ENCODE results near the gene STK4.

- TF ChIP-seq, protein P1, sequence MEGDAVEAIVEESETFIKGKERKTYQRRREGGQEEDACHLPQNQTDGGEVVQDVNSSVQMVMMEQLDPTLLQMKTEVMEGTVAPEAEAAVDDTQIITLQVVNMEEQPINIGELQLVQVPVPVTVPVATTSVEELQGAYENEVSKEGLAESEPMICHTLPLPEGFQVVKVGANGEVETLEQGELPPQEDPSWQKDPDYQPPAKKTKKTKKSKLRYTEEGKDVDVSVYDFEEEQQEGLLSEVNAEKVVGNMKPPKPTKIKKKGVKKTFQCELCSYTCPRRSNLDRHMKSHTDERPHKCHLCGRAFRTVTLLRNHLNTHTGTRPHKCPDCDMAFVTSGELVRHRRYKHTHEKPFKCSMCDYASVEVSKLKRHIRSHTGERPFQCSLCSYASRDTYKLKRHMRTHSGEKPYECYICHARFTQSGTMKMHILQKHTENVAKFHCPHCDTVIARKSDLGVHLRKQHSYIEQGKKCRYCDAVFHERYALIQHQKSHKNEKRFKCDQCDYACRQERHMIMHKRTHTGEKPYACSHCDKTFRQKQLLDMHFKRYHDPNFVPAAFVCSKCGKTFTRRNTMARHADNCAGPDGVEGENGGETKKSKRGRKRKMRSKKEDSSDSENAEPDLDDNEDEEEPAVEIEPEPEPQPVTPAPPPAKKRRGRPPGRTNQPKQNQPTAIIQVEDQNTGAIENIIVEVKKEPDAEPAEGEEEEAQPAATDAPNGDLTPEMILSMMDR (conservative IDR thresholded peaks at IDR 0.05; ENCODE audit: low read depth, low read length) = no peak
- TF ChIP-seq BHLHE40 (IDR thresholded peaks at IDR 0.05; ENCODE audit: low read depth, low read length) (no peak), CEBPB (IDR thresholded peaks at IDR 0.05; ENCODE audit: low read depth, low read length) (no peak), USF2 (IDR thresholded peaks at IDR 0.05; ENCODE audit: low read depth, low read length) (no peak), RAD21 (IDR thresholded peaks at IDR 0.05; ENCODE audit: low read length) (no peak), POLR2A (IDR thresholded peaks at IDR 0.05; ENCODE audit: low read depth, low read length) (no peak), RCOR1 (IDR thresholded peaks at IDR 0.05; ENCODE audit: insufficient replicate concordance, low read length) (no peak), CHD1 (IDR thresholded peaks at IDR 0.05; ENCODE audit: low read depth, low read length) (no peak), MAZ (IDR thresholded peaks at IDR 0.05; ENCODE audit: borderline replicate concordance, low read depth, low read length) (no peak), RFX5 (IDR thresholded peaks at IDR 0.05; ENCODE audit: low read depth, low read length) (no peak), MAFK (IDR thresholded peaks at IDR 0.05; ENCODE audit: low read depth, low read length) (no peak)
Measured at GRCh38 chr20:45069261-45069660, 102.9 kb downstream of the STK4 start.
